Esophagus muscularis mucosa (tissue), 3 donors: ENCODE measurements around the gene MUC4.

Experiments
- CTCF ChIP-seq, 3 experiments: fragments of 200-600 bp in 2 of 3; fragments of 450-650 bp in 1 of 3; sonication (generic) in 2 of 3; IDR thresholded peaks; one replicate each; pipeline ENCODE4 v1.5.1; 2017 to 2019; ENCODE audit warnings: antibody characterized with exemption in 3 of 3, mild to moderate bottlenecking in 2 of 3, moderate library complexity in 1 of 3
- POLR2A ChIP-seq: fragments of 450-650 bp; IDR thresholded peaks from one replicate; pipeline ENCODE4 v1.6.1; 2017; ENCODE audit warnings: antibody characterized with exemption, moderate library complexity, mild to moderate bottlenecking, low read depth

DNA sequence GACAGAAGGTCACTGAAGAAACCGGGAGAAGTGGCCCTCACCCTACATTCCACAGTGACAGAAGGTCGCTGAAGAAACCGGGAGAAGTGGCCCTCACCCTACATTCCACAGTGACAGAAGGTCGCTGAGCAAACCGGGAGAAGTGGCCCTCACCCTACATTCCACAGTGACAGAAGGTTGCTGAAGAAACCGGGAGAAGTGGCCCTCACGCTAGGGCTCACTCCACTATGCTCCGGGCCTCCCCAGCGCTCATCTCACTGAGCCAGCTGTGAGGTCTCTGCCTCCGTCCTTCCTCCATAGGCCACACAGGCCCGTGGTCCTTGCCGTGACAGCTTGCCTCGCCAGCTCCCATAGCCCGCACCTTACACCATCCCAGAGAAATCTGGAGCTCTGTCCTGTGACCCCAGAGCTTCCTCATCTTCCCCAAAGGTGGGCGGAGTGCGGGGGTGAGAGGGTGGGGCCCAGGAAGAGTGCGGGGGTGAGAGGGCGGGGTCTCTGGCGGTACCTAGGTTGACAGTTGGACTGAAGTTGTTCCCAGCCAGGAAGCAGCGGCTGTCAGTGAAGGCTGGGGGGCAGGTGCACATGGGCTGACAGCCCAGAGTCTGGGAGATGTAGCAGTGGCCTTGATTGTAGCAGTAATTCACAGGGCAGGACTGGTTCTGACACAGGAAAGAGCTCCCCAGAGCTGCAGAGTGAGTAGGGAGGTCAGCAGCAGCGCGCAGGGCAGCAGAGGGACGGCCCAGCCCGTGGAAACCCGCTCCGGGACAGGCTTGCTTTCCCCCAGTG lies 59.0 kb downstream of the MUC4 start:
- TF ChIP-seq CTCF (IDR thresholded peaks at IDR 0.05) = no peak
- no peak for TF ChIP-seq POLR2A
